ENCODE data around the gene CRY1. TPM values are rescaled to one million over a fixed set of nuclear protein-coding genes. Genes with fewer than 3 reads are reported as not detected.

The CRY1 gene
- total RNA-seq, 1 donor from 2014 or later: 10.8 TPM

GRCh38 chr12:107090711-107091110 is 2.6 kb downstream of the CRY1 start:
- DNase-seq (ENCODE audit: low read depth): no peak
- Histone ChIP-seq H3K27me3 (ENCODE audit: control insufficient read depth, insufficient read depth, low read length) (no peaks in the 10 kb centered on the region), H3K36me3 (ENCODE audit: control insufficient read depth, insufficient read depth, low read length) (no peaks in the 10 kb centered on the region), H3K4me3 (ENCODE audit: low read depth, low read length) (no peak overlapping the region)
- FAIRE-seq: no peak
- TF ChIP-seq CTCF (IDR thresholded peaks at IDR 0.05; ENCODE audit: insufficient read depth, low read length, severe bottlenecking): no peak

- TF ChIP-seq CTCF (IDR thresholded peaks at IDR 0.05; ENCODE audit: insufficient read depth, low read length, severe bottlenecking): no peak
- FAIRE-seq (no peak), DNase-seq (ENCODE audit: low read depth) (no peak)
- Histone ChIP-seq H3K27me3 (ENCODE audit: control insufficient read depth, insufficient read depth, low read length) (no peaks in the 10 kb centered on the region), H3K36me3 (ENCODE audit: control insufficient read depth, insufficient read depth, low read length) (no peaks in the 10 kb centered on the region), H3K4me3 (ENCODE audit: low read depth, low read length) (no peak overlapping the region)
Measured at GRCh38 chr12:107088912-107089311, 4.4 kb downstream of the CRY1 start.

GRCh38 chr12:107086314-107086713 is 7.0 kb downstream of the CRY1 start:
- no peak for TF ChIP-seq CTCF (IDR thresholded peaks at IDR 0.05; ENCODE audit: insufficient read depth, low read length, severe bottlenecking)
- DNase-seq (ENCODE audit: low read depth): no peak
- H3K36me3 ChIP-seq (ENCODE audit: control insufficient read depth, insufficient read depth, low read length): no peaks in the 10 kb centered on the region
- H3K4me3 ChIP-seq (ENCODE audit: low read depth, low read length): no peak overlapping the region
- no peaks in the 10 kb centered on the region for H3K27me3 ChIP-seq (ENCODE audit: control insufficient read depth, insufficient read depth, low read length)
- FAIRE-seq: no peak

GRCh38 chr12:107081778-107082177 is 11.6 kb downstream of the CRY1 start:
- no peak for FAIRE-seq

GRCh38 chr12:107080299-107080698 is 13.1 kb downstream of the CRY1 start:
- DNase-seq (ENCODE audit: low read depth) (no peak), FAIRE-seq (no peak)
- Histone ChIP-seq H3K27me3 (ENCODE audit: control insufficient read depth, insufficient read depth, low read length) (no peaks in the 10 kb centered on the region), H3K36me3 (ENCODE audit: control insufficient read depth, insufficient read depth, low read length) (no peaks in the 10 kb centered on the region), H3K4me3 (ENCODE audit: low read depth, low read length) (no peak overlapping the region)
- TF ChIP-seq CTCF (IDR thresholded peaks at IDR 0.05; ENCODE audit: insufficient read depth, low read length, severe bottlenecking): no peak

More at GRCh38 chr12:107081778-107082177, 11.6 kb downstream of the CRY1 start:
- Histone ChIP-seq H3K27me3 (ENCODE audit: control insufficient read depth, insufficient read depth, low read length) (no peaks in the 10 kb centered on the region), H3K4me3 (ENCODE audit: low read depth, low read length) (no peak overlapping the region), H3K36me3 (ENCODE audit: control insufficient read depth, insufficient read depth, low read length) (no peaks in the 10 kb centered on the region)
- no peak for DNase-seq (ENCODE audit: low read depth)
- TF ChIP-seq CTCF (IDR thresholded peaks at IDR 0.05; ENCODE audit: insufficient read depth, low read length, severe bottlenecking): no peak
